GM12874 (cell line): ENCODE data around the gene EPHA1.

Experiments used
- TF ChIP-seq, protein P1 (sequence below): IDR thresholded peaks from 2 replicates; pipeline ENCODE4 v1.5.1; 2011; ENCODE audit warnings: low read depth, mild to moderate bottlenecking, control low read depth, low read length, moderate library complexity; ENCODE audit not compliant: insufficient read depth

The EPHA1 gene

DNA sequence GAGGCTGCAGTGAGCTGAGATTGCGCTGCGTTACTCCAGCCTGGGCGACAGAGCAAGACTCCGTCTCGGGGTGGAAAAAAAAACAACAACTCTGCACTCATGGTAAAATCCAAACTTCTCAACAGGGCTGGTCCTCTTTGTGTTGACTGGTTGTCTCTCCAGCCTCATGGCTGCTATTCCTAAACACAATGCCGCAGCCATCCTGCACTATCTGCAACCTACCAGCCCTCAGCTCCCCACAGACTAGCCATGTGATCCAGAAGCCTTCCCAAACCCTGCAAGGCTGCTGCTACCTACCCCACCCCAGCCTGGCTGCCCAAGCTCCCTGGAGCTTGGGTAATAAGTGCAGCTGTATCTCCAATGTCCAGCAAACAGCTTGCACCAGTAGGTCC lies 15.8 kb downstream of the EPHA1 start:
- TF ChIP-seq, protein P1, sequence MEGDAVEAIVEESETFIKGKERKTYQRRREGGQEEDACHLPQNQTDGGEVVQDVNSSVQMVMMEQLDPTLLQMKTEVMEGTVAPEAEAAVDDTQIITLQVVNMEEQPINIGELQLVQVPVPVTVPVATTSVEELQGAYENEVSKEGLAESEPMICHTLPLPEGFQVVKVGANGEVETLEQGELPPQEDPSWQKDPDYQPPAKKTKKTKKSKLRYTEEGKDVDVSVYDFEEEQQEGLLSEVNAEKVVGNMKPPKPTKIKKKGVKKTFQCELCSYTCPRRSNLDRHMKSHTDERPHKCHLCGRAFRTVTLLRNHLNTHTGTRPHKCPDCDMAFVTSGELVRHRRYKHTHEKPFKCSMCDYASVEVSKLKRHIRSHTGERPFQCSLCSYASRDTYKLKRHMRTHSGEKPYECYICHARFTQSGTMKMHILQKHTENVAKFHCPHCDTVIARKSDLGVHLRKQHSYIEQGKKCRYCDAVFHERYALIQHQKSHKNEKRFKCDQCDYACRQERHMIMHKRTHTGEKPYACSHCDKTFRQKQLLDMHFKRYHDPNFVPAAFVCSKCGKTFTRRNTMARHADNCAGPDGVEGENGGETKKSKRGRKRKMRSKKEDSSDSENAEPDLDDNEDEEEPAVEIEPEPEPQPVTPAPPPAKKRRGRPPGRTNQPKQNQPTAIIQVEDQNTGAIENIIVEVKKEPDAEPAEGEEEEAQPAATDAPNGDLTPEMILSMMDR: no peak

DNA sequence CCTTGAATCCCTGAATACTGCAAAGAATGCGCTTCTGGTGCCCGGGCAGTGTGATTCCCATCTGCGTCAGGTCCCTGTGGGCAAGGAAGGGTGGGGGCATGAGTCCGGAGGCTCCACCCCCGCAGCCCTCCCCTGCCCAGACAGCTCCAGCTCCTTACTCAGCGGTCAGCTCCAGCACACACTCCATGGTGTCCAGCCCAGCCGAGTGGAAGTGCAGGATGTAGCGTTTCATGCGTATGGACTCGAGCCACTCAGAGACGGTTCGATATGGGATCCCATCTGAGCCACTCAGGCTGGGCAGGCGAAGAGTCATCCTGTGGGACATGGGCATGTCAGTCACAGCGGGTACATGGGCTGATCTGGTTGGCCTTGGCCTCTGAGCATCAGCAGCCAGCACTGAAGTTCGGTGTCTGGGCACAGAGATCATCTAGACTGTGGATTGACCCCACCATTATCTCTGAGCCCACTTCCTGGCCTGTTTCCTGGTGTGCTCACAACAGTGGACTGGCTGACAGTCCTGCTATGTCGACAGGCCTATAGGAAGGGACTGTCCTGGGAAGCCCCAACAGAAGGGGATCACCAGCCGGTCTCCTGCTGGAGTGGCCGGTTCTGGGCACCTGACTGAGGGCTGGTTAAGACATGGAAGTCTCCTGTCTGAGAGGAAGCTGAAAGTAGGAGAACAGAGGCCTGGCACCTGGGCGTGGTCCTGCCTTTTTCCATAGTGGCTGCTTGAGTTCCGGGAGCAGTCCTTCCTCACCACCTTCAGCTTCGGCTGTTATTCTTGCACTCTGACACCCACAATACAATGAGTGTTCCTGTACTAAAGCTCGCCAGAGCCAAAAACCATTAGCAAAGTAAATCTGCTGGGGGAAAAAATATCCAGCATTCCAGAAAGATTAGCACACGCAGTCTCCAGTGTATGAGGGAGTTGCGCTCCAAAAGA lies 16.9 kb downstream of the EPHA1 start:
- TF ChIP-seq, protein P1: no peak

DNA sequence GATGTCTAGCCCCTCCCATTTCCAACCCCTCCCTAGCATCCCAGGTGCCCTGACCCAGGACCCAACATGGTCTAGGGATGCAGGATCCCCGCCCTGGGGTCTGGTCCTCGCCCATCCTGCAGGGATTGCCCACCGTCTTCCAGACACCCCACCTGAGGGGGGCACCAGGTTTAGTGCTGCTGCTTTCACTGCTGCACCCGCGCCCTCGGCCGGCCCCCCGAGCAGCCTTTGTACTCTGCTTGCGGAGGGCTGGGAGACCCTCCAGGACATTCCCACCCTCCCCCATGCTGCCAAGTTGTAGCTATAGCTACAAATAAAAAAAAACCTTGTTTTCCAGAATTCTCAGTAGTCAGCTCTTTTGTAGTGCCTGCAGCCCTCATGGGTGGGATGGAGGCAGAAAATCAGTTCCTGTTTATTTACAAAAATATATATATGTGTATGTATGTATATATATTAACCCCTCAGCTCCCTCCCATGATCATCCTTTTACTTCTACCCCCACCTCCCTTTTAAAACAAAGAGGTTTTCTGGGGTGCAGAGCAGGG lies 17.8 kb downstream of the EPHA1 start:
- TF ChIP-seq, protein P1: no peak

DNA sequence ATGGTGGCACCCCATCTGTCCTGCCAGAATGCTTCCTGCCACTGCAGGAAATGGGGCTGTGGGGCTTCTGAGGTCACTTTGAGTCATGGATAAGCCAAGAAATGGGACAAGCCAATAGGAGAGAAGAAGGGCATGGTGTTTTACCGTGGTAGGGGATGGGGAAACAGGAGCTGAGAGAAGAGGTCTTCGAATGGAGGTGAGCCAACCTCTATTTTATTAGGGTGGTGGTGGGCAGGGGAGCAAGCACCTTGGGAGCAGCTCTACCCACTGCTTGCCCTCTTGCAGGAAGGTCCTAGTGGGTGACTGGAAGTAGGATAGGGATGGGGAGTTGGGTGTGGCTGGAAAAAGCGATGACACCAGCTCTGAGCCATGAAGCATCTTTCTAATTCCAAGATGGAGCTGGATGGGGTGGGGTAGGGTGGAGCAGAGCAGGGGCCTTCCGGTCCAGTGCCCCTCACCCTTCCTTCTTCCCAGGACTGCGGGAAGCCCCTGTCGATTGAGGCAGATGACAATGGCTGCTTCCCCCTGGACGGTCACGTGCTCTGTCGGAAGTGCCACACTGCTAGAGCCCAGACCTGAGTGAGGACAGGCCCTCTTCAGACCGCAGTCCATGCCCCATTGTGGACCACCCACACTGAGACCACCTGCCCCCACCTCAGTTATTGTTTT lies 18.4 kb downstream of the EPHA1 start:
- TF ChIP-seq, protein P1: no peak

DNA sequence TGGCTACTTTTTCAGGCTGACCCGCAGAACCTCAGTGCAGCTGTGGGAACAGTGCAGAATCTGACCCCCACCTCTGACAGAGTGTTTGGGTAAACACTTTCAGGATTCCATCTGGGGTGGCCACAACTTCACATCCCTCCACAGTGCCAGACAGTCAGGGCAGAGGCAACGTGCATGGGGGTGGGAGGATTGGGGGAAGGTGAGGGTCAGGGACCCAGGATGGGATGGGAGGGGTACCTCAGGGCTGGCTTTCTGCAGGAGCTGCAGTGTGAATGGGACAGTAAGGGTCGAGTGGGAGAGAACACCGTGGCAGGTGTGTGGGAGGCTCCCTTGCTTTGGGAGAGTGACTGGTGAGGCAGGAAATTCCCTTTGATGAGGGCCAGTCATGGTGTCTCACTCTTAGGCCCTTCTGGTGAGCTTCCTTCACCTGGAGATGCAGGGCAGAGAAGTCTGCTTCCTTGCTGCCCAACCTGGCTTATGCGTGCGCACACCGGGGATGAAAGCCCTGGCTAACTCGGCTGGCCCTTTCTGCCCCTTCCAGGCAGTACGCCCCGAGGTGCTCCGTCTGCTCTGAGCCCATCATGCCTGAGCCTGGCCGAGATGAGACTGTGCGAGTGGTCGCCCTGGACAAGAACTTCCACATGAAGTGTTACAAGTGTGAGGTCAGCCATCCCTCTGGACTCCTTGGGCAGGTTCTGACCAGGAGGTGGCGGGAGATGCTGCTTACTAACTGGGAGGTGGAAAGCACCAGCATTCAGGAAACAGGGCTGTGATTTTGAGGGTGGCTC lies 19.1 kb downstream of the EPHA1 start:
- TF ChIP-seq, protein P1: no peak

DNA sequence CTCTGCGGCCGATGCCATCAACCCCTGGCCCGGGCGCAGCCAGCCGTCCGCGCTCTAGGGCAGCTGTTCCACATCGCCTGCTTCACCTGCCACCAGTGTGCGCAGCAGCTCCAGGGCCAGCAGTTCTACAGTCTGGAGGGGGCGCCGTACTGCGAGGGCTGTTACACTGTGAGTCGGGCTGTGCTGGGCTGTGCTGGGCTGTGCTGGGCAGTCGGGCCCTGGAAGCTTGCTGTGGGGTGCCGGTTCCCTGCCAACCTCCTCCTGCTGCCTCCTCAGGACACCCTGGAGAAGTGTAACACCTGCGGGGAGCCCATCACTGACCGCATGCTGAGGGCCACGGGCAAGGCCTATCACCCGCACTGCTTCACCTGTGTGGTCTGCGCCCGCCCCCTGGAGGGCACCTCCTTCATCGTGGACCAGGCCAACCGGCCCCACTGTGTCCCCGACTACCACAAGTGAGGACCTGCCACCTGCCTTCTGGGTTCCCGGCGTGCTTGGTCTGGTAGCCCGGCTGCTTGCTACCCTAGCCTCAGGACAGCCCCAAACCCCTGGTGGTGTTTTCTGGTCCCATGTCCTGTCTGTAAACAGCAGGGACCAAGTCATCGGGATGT lies 20.1 kb downstream of the EPHA1 start:
- TF ChIP-seq, protein P1: no peak
